ENCODE results near the gene ZNF672.
"Not testable (repeated sequence)": the region's sequence is repeated elsewhere in the genome, so short reads cannot be mapped to it uniquely, and the experiment has no call there.

ZNF672 gene

DNA sequence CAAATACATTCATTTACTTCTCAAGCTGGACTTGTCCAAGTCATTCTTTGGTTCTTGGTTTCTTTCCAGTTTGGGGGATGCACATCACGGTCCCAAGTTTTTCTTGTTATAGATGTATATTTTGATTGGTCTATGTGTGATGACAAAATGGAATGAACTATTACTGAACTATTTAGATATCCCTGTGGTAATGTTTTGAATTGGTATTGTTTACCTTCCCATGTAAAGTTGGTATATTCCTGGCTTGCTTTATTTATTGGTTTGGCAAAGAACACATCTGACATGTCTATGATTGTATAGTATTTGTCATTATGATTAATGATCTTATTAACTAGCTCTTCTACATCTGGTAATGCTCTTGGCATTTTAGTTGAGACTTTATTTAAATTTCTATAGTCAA, 43.2 kb downstream of the ZNF672 start:
- H3K4me3 ChIP-seq (ENCODE audit: low read depth, low read length) = no peak overlapping the region
- TF ChIP-seq, protein P1, sequence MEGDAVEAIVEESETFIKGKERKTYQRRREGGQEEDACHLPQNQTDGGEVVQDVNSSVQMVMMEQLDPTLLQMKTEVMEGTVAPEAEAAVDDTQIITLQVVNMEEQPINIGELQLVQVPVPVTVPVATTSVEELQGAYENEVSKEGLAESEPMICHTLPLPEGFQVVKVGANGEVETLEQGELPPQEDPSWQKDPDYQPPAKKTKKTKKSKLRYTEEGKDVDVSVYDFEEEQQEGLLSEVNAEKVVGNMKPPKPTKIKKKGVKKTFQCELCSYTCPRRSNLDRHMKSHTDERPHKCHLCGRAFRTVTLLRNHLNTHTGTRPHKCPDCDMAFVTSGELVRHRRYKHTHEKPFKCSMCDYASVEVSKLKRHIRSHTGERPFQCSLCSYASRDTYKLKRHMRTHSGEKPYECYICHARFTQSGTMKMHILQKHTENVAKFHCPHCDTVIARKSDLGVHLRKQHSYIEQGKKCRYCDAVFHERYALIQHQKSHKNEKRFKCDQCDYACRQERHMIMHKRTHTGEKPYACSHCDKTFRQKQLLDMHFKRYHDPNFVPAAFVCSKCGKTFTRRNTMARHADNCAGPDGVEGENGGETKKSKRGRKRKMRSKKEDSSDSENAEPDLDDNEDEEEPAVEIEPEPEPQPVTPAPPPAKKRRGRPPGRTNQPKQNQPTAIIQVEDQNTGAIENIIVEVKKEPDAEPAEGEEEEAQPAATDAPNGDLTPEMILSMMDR (IDR thresholded peaks at IDR 0.05; ENCODE audit: borderline replicate concordance, insufficient read depth, low read depth, low read length) = no peak

DNA sequence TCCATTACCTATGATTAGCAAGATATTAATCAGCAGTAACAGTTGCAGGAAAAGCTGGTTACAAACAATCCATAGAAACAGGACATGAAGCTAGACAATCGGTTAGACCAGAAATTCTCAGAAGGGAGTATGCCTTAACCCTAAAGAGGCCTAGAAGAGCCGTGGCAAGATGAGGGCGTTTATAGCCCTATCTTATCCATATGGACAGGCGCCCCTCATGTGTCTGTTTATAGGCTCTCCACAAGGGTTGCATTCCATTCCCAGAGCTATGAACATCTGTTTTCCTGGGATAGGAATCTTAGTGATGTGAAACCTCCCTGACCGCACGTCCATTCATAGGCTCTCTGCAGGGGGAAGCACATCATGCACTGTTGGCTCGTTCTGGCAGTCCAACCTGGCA, 44.4 kb downstream of the ZNF672 start:
- H3K4me3 ChIP-seq (ENCODE audit: low read depth, low read length) = not testable (repeated sequence)

DNA sequence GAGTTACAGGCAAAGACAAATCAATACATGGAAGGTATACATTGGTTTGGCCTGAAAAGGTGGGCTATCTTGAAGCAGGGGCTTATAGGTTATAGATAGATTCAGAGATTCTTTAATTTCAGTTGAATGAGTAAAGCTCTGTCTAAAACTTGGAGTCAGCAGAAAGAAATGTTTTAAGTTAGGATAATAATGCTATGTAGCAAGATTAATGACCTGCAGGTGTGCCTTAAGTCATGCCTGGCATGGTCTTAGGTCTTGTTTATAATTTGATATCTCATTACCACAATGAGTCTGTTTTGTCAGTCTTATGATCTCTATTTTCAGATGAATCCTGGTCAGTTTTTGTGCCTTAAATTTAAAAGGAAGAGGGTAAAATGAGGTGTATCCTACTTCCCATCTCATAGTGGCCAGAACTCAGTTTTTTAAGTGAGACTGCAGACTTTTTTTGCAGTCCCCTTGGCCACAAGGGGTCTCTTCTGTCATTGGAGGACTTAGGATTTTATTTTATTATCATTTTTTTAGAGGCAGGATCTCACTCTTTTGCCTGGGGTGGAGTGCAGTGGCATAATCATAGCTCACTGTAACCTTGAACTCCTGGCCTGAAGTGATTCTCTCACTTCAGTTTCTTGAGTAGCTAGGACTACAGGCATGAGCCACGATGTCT, 46.7 kb downstream of the ZNF672 start:
- no peak overlapping the region for H3K4me3 ChIP-seq (ENCODE audit: low read depth, low read length)
- TF ChIP-seq, protein P1 (IDR thresholded peaks at IDR 0.05; ENCODE audit: borderline replicate concordance, insufficient read depth, low read depth, low read length) = no peak

DNA sequence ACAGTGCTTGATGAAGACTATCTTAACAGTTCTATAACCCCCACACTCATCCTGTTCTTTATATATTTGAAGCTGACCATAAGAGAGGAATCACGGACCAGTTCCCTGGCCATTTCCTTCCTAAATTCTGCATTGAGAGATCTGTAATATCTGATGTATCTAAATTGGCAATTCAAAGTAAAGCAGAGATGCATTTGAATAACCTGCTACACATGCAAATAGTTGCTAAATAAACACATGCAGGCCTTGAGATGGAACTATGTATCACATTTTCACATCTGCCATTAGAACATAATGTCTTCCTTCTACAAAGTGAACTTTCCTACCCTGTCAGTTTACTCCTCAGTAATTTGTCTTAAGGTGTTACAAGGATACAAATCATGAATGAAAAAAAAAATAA, 47.6 kb downstream of the ZNF672 start:
- no peak overlapping the region for H3K4me3 ChIP-seq (ENCODE audit: low read depth, low read length)
- TF ChIP-seq, protein P1 (IDR thresholded peaks at IDR 0.05; ENCODE audit: borderline replicate concordance, insufficient read depth, low read depth, low read length) = no peak

DNA sequence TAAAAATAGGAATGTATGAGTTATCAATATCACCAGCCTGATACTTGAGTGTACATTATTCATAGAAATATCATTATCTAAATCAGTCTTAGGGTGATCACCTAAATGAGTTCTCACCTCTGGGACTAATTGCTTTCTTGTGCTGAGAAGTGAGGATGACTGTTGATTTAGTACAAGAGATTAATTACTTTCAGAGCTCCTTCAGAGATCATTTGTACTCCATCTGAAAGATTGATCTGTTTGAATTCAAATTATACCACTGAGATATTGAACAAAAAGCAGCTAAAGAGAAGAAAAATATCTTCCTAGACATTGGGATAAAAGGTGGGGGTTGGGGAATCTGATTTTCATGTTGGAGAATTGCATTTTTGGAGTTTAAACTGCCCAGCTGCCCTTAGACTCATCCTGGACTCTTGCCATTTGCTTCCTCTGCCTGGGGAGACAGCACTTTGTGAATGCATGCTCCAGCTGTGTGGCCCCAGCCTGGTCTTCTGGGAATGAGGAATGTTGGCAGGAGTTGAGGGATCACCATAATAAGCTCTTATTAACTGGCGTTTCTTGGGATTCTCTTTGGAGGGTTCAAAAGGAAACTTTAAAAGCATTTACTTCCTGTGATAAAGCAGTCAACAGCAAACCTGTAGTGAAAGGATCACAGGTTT, 48.3 kb downstream of the ZNF672 start:
- TF ChIP-seq, protein P1 (IDR thresholded peaks at IDR 0.05; ENCODE audit: borderline replicate concordance, insufficient read depth, low read depth, low read length) = no peak
- no peak overlapping the region for H3K4me3 ChIP-seq (ENCODE audit: low read depth, low read length)

DNA sequence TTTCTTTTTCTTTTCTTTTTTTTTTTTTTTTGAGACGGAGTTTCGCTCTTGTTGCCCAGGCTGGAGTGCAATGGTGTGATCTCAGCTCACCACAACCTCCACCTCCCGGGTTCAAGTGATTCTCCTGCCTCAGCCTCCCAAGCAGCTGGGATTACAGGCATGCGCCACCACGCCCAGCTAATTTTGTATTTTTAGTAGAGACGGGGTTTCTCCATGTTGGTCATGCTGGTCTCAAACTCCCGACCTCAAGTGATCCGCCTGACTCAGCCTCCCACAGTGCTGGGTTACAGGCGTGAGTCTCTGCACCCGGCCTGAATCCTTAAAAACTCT, 51.9 kb downstream of the ZNF672 start:
- H3K4me3 ChIP-seq (ENCODE audit: low read depth, low read length) = not testable (repeated sequence)

DNA sequence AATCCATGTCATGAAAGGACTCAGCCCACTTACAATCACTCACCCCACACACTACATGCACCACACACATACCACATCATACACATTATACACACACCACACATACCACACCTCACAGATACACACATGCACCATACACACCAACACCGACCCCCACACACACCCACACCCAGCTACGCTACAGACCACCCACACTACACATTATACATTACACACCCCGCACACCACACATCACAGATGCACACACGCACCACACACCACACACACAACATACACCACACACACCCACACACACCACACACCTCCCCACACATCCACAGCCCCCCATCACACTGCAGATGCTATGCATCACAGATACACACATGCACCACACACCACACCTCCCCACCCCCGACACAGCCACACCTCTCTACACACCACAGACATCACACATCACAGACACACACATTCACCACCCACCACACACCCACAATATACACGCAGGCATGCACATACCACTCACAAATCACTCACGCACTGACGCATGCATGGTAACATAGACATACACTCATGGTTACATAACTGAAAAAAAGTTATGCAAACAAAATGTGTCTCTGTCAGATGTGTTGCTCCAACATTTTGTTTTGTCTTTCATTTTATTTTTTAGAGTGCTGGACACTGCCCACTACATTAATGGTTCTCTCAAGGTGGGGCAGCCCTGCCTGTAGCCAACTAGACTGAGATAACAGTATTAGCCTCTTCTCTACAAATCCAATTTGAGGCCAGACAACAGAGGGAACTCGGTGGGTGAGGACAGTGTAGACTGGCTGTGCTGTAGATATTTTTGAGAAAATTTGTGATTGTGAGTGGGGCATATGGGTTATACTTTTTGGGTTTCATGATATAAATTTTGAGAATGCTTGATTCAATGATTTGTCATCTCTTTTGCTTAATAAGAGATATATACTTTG, 52.8 kb downstream of the ZNF672 start:
- no peak overlapping the region for H3K4me3 ChIP-seq (ENCODE audit: low read depth, low read length)
- TF ChIP-seq, protein P1 (IDR thresholded peaks at IDR 0.05; ENCODE audit: borderline replicate concordance, insufficient read depth, low read depth, low read length) = no peak

DNA sequence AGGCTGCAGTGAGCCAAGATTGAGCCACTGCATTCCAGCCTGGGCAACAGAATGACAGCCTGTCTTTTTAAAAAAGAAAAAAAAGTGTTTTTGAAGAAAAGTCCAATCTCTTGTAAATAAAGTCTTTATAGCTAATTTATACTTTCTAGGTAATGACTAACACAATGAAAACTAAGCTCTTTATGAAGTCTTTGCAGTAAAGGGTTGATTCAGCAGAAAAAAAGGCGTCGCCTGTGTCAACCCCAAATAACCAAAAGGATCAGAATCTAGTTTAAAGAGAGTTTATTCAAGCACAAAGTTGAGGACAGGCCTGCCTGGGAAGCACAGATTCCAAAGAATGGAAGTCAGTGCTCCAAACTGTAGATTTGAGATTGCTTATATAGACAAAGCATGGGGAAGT, 53.7 kb downstream of the ZNF672 start:
- no peak overlapping the region for H3K4me3 ChIP-seq (ENCODE audit: low read depth, low read length)
- TF ChIP-seq, protein P1 (IDR thresholded peaks at IDR 0.05; ENCODE audit: borderline replicate concordance, insufficient read depth, low read depth, low read length) = no peak

Measured in GM12875 (cell line).